OCI-LY1 (cell line): ENCODE measurements around the gene LRRC32.

Source experiments
- EZH2 ChIP-seq: fragments of 200-600 bp; sonication (generic), shearing (Covaris generic); IDR thresholded peaks from 2 replicates; pipeline ENCODE4 v1.8.0; 2017; ENCODE audit warnings: borderline replicate concordance, mixed run types, mild to moderate bottlenecking, antibody characterized with exemption, low read length, moderate library complexity, mixed read lengths
- TF ChIP-seq, protein P1 (sequence below): fragments of 200-600 bp; sonication (generic), shearing (Covaris generic); IDR thresholded peaks from 2 replicates; pipeline ENCODE4 v1.5.1; 2017; ENCODE audit warnings: mild to moderate bottlenecking, antibody characterized with exemption, low read length, moderate library complexity, mixed read lengths

DNA sequence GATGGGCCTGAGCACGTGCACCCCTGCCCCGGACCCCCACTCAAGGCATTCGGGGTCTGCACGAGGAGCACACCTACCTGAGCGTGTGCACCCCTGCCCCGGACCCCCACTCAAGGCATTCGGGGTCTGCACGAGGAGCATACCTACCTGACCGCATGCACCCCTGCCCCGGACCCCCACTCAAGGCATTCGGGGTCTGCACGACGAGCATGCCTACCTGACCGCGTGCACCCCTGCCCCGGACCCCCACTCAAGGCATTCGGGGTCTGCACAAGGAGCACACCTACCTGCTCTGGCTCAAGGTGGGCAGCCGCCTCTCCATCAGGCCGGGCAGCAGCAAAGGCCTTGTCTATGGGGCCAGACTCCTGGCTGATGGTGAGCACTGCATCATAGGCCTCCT is 48.7 kb upstream of the LRRC32 start:
- no peak for TF ChIP-seq EZH2
- TF ChIP-seq, protein P1, sequence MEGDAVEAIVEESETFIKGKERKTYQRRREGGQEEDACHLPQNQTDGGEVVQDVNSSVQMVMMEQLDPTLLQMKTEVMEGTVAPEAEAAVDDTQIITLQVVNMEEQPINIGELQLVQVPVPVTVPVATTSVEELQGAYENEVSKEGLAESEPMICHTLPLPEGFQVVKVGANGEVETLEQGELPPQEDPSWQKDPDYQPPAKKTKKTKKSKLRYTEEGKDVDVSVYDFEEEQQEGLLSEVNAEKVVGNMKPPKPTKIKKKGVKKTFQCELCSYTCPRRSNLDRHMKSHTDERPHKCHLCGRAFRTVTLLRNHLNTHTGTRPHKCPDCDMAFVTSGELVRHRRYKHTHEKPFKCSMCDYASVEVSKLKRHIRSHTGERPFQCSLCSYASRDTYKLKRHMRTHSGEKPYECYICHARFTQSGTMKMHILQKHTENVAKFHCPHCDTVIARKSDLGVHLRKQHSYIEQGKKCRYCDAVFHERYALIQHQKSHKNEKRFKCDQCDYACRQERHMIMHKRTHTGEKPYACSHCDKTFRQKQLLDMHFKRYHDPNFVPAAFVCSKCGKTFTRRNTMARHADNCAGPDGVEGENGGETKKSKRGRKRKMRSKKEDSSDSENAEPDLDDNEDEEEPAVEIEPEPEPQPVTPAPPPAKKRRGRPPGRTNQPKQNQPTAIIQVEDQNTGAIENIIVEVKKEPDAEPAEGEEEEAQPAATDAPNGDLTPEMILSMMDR: no peak
